ENCODE measurements around the gene AMY2B.
A peak's percentile ranks its signal among the peaks of the same experiment; 100 is the strongest.
"Not testable (repeated sequence)": the region's sequence is repeated elsewhere in the genome, so short reads cannot be mapped to it uniquely, and the experiment has no call there.

The AMY2B gene

GRCh38 chr1:103571289-103571688 is at the start of gene AMY2B:
Gene AMY2B, plus strand, starts transcription at chr1:103571589. Its CDS starts 14 bp downstream, at chr1:103571603.
- DNase-seq = not testable (repeated sequence)

DNA sequence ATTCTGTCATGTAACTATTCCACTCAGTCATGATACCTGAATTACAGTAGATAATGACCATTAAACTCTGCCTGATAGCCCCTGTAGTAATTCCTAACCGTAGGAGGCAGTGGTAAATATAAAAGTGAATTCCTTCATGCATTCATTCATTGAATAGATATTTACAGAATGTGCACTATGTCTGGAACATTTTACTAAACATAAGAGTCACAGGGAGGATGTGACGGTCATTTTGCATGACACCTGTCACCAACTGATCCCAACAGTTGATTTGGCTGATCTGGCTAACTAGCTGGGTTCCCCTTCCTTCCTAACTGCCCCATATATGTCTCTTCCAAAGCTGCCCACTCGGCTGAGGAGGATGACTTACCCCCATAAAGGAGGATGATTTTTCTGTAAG is 48.0 kb upstream of the AMY2B start:
- DNase-seq = no peak

DNA sequence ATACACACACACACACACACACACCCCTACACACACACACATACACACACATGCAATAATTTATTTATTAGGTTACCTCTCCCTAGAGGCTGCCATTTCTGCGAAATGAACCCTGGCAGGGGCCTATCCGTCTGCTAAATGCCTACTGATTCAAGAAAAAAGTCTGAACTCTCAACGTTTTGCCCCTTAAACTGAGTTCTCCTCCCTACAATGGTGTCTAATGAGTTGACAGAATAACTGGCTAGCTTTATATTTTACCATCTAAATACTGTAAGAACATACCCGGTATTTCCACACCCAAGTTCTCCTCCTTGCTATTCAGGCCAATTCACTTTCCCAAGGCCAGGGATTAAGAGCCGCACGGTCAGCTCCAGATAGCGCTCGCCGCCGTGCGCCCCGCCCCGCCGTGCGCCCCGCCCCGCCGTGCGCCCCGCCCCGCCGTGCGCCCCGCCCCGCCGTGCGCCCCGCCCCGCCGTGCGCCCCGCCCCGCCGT is 46.2 kb upstream of the AMY2B start:
- DNase-seq = peak; percentile 45

GRCh38 chr1:103525607-103526507 is 45.5 kb upstream of the AMY2B start, which contains the start of gene RNPC3:
Gene RNPC3, plus strand, starts transcription at chr1:103525699. Its CDS starts 372 bp downstream, at chr1:103526071.
- peak; percentile 79 for DNase-seq

DNA sequence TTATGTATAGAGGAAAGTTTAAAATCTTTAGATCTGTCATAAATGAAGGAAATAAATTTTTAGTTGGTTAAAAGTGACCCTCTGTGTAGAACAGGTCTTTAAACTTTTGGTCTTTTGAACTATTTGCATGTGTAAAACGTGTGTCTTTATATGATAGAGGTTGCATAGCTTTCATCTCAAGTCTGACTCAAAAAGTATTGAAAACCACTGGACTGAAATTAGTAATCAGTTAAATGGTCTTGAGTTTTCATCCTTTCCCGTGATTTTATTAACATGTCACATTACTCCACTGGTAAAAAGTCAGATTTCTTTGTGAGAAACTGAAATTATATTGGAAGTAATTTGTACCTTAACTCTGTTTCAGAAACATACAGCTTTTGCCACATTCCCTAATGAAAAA is 44.1 kb upstream of the AMY2B start:
- no peak for DNase-seq

DNA sequence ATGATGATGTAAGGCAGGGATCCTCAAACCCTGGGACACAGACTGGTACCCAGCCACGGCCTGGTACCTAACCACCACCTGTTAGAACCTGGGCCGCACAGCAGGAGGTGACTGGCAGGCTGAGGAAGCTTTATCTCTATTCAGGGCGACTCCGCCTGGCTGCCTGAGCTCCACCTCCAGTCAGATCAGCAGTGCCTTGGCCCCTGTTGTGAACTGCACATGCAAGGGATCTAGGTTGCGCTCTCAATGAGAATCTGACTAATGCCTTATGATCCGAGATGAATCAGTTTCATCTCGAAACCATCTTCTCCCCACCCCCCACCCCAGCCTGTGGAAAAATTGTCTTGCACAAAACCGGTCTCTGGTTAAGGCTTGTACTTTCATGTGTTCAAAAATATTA is 41.6 kb upstream of the AMY2B start:
- no peak for DNase-seq

- DNase-seq = no peak
These were observed 33.2 kb upstream of the AMY2B start for GRCh38 chr1:103538226-103538625.

DNA sequence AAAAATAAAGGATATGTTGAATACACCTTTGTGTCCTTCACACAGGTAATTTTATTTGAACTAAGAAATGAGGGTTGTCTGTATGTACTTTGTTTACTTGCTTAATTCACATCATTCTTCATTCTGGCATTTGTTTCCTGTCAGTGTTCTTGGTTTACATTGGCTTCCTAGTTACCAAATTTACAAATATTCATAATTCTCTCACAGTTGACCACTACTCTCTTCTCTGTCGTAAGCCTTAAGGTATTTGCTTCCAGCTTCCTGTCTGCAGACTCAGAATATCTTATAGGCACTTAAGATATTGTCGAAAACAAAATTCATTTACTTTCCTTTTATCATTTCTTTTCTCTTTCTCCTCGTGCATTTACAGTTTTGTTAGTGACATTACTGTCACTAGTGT is 30.0 kb upstream of the AMY2B start:
- no peak for DNase-seq

GRCh38 chr1:103546496-103546895 is 24.9 kb upstream of the AMY2B start:
- no peak for DNase-seq

- no peak for DNase-seq
These were observed 23.5 kb upstream of the AMY2B start for GRCh38 chr1:103547840-103548239.

GRCh38 chr1:103560427-103560826 is 11.0 kb upstream of the AMY2B start:
- no peak for DNase-seq

GRCh38 chr1:103561124-103561523 is 10.3 kb upstream of the AMY2B start:
- not testable (repeated sequence) for DNase-seq

DNA sequence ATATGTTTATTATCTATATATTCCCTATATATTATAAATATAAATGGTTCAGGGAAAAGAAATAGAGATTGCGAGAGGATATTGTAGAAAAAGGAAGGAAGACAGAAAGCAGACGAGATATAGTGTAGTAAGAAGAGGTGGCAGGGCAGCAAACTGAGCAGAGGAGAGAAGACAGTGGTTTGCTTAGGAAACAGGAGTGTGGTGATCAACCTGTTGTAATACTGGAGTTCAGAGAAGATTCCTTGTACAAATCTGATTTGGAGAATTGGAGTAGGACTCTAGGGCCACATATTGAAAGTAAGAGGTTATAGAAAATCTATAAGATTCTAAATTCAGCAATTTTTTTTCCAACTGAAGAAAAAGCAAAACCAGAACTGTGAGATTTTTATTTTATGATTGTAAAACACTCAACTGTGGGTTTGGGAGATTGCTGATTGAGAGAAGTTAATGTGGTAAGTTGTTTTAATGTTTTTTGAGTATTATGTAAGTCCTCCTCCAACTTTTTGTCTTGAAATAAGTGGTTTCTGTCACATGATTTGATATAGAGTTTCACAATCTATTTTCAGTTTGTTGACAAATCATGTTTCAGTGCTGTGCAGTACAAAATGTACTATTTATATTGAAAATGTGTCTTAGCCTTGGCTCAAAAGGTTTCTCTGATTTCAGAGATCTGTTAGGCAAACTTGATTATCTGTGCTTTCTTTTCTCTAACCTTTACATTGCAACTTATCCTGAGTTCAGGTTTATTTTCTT is 9.6 kb upstream of the AMY2B start:
- peak; percentile 84 for DNase-seq

- no peak for DNase-seq
These were observed 8.3 kb upstream of the AMY2B start for GRCh38 chr1:103563056-103563455.

DNA sequence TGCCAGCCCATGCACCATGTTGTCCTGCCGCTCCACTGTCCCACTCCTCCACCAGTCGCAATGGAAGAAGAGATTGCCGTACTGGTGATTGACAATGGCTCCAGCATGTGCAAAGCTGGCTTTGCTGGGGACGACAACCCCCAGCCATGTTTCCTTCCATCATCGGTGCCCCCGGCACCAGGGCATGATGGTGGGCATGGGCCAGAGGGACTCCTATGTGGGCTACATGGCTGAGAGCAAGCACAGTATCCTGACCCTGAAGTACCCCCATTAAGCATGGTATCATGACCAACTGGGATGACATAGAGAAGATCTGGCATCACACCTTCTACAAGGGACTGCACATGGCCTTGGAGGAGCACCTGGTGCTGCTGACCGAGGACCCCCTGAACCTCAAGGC is 1.9 kb upstream of the AMY2B start:
- no peak for DNase-seq

- DNase-seq = peak; percentile 55
These were observed 4.7 kb downstream of the AMY2B start for GRCh38 chr1:103576065-103576464.

DNA sequence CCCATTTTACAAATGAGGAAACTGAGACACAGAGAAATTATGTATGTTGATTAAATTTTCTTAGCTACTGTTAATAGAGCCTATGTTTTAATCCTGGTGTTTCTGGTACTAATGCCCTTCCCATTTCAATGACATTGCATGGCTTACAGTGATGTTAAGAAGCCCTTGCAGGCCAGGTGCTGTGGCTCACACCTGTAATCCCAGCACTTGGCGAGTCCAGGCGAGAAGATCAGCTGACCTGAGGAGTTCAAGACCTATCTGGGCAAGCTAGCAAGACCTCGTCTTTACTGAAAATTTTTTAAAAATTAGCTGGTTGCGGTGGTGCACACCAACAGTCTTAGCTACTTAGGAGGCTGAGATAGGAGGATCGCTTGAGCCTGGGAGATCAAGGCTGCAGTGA is 5.4 kb downstream of the AMY2B start:
- DNase-seq = not testable (repeated sequence)

- no peak for DNase-seq
These were observed 11.1 kb downstream of the AMY2B start for GRCh38 chr1:103582464-103582863.

DNA sequence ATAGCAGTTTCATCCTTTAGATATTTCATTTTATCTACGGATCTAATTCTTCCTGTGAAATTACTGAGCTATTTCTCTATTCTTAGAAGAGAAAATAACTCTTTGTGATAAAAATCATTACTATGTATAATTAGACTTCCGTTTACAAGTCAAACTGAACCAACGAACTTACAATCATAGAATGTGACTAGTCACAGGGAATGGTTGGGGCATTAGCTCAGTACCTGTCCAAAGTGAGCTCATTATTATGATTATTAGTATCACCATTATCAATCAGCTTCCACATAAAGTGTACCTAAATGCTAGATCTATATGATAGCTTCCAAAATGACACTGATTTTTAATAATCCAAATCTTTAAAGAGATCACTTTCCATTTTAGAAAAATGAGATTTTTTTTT is 12.5 kb downstream of the AMY2B start:
- DNase-seq = no peak

- no peak for DNase-seq
These were observed 13.1 kb downstream of the AMY2B start for GRCh38 chr1:103584537-103584936.

- DNase-seq = not testable (repeated sequence)
These were observed 31.4 kb downstream of the AMY2B start for GRCh38 chr1:103602740-103603139.

GRCh38 chr1:103616362-103616761 is 45.0 kb downstream of the AMY2B start:
- no peak for DNase-seq

GRCh38 chr1:103616994-103617477 is 45.6 kb downstream of the AMY2B start, which contains the start of gene AMY2A:
Gene AMY2A, plus strand, starts transcription at chr1:103617427. Its CDS starts 14 bp downstream, at chr1:103617441.
- DNase-seq = not testable (repeated sequence)

All from MV-4-11 (cell line).